HG03066 (cell line): ENCODE results near the gene LGALS8.

Experiments used
- ATAC-seq: cut with Tn5 transposase; IDR thresholded peaks from one replicate; pipeline ENCODE4 v1.9.1; 2021; ENCODE audit warnings: low read depth; ENCODE audit not compliant: unreplicated experiment

Gene LGALS8

DNA sequence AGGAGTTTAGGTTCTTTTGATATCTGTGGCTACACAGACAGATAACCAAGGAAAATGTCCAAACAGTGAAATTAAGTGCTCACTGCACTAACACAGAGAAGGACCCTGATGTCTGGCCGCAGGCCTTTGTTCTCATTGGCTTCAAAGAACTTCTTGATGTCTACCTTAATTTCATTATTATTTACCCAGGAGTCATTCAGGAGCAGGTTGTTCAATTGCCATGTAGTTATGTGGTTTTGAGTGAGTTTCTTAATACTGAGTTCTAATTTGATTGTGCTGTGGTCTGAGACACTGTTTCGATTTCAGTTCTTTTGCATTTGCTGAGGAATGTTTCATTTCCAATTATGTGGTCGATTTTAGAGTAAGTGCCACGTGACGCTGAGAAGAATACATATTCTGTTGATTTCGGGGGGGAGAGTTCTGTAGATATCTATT is 15.2 kb upstream of the LGALS8 start:
- peak; percentile 57 for ATAC-seq

DNA sequence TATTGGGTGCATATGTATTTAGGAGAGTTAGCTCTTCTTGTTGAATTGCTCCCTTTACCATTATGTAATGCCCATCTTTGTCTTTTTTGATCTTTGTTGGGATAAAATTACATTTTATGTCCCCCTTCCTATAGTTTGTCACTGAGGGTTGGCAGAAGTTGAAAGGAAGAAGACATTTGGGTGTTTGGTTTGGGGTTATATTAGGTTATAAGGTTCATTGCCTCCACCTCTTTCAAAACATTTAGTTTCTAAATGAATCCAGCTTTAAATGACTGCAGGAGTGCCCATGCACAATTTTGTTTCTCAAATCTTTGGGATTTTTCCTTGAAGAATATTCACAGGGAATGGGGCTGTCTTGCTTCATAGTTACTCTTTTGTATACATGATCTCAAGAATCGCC is 14.6 kb upstream of the LGALS8 start:
- no peak for ATAC-seq

DNA sequence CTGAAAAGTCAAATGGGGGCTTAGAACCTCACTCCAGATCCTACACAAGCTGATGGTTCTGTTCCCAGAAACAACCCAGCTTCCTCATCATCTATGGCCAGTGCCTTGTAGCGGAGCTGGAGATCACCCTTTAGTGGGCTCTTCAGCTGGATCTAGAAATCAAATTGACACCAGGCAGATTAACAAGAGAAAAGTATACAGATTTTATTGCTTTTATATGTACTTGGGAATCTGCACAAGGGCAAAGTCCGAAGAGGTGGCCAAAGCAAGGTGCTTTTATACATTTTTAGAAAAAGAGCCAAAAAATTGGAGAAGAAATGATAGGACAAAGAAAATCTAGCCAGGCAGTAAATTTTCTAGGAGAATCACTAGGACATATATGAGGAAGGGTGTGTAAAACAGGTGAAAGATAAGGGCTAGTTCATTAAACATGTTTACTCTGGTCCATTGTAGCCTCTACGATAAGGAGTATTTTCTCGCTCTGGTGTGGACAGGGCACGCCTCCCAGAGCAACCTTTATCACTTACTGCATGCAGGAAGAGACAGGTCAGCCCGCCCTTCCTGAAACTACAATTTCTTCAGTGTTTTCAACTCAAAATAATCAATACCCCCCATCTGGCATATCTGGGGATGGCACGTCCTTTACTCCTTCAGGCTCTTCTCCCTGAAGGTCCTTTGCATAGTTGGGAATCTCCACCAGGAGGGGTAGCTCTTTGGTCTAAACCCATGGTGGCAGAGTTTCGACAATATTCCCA is 14.0 kb upstream of the LGALS8 start:
- ATAC-seq = no peak

DNA sequence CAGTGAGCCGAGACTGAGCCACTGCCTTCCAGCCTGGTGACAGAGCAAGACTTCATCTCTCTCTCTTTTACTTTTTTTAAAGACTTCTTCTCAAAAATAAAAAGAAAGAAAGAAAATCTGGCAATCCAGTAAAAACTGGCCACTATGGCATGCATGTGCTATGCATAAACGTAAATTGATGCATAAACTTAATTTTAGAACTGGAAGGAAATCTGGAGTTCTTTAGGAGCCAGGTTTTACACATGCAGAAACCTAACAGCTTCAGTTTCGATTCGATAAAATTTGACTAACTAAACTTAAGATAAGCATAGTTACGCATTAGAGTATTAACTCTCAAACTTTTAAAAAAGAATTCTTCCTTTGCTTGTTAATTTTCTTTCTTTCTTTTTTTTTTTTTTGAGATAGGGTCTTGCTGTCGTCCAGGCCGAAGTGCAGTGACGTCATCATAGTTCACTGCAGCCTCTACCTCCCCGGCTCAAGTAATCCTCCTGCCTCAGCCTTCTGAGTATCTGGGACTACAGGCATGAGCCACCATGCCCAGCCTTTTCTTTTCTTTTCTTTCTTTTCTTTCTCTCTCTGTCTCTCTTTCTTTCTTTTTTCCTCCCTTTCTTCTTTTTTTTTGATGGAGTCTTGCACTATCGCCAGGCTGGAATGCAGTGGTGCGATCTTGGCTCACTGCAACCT is 11.9 kb upstream of the LGALS8 start:
- ATAC-seq = no peak

DNA sequence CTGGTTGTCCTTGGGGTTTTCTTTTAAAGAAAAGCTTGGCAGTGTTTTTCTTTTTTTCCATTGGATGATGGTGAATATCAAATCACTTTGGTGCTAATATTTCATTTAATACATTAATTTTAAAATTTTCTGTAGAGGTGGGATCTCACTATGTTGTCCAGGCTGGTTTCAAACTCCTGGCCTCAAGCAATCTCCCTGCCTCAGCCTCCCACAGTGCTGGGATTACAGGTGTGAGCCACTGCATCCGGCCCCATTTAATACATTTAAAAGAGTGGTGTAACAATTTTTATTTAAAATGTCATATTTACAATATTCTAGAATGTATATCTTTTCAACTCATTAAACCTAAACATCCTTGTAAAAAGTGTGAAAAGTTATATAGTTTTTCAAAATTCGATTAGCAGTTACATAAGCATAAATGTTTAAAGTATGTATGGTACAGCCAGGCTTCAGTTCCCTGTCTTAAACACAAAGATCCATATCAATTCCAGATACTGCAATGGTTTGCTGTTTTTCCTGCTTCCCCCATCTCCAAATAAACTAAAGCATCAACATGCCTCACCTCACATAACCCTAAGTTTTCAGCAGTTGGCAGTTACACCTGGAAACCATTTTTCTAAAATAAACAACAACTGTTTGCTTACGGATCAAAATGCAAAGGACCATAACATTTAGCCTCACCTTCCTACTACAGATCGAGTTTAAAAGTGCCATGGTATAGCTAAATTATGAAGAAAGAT is 8.9 kb upstream of the LGALS8 start:
- ATAC-seq = no peak

DNA sequence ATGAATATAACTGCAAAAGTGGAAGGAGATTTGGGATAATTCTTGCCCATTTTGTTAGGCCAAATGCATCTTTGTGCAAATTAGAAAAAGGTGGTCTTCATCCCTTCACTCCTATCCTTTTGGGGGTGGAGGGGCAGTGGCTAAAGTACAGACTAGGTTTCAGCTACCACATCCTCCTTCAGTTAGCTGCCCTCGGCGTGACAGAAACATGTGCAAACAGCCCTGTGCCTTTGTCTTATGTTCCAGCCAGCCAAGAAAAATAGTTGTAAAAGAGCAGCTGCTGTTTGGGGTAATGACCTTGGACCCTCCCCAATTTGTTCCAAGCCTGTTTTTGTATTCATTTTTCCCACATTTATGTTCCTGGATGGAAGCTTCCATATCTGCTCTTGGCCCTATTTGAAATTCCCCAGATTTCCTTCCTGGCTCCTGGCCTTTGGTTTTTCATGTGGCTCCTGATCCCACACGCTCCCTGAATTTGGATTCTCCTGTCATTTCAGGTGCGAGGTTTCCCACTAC is 8.3 kb upstream of the LGALS8 start:
- ATAC-seq = no peak

DNA sequence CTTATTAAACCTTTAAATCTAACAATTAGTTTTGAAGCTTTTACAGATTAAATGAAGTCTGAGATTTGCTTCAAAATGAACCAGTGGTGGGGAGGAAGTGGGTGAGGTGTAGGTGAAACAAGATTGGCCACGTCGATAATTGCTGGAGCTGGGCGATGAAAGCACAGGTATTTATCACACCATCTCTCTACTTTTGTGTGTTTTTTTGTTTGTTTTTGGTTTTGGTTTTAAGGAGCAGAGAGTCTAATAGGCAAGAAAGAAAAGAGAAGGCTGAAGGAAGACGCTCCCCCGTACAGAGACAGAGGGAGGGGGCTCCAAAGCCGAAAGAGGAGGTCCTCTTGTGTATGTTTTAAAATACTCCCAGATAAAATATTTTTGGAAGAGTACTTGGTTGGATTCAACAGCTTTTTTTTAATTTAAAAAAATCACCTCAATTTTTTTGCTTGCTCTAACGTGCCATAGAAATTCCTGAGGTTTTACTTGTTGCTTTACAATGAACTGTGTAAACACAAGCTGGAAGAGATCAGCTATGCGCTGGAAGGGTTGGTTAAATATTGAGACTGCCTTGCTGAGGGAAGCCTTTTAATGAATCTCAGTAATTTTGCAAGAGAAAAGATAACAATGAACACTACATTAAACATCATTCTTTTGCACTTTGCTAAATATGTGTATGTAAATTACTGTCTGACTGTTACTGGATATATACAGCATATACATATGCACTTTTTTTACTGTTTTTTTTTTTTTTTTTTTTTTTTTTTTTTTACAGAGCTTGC is 6.7 kb upstream of the LGALS8 start:
- no peak for ATAC-seq

DNA sequence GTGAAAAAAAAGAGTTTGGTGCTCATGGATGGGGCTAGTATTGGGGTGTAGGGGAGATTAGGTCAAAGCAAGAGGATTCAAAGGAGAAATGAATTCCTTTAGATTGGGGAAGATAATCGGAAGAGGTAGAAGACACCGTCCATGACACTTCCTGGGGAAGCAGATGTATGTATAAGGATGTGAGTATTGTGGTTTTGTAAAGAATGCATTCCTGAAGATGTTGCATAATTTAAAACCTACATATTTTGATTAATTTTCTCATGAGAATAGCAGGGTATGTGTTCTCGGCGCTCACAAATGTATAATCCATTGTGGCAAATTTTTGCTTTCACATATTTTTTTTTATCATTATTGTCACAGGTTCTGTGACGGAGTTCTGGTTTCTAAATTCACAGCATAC is 5.5 kb upstream of the LGALS8 start:
- no peak for ATAC-seq

DNA sequence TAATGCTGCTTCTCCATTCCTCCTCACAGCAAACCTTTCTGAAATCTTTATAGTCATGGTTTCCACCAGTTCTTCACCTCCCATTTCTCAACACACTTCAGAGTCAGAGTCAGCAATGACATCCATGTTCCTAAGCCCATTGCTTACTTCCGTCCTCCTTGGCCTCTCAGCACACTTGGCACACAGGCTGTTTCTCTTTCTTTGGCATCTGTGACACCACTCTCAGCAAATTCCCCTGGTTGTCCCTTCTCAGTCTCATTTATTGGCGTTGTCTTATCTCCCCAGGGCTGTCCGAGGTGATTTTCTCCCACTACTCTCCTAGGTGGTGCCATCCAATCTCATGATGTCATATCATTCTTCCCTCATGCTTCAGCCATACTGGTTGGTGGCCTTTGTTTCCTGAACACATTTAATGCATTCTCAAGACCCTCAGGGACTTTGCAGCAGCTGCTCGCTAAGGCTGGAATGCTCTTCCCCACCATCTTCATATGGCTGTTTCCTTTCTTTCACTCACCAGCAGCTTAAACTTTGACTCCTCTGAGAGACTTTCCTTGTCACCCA is 3.3 kb upstream of the LGALS8 start:
- no peak for ATAC-seq

DNA sequence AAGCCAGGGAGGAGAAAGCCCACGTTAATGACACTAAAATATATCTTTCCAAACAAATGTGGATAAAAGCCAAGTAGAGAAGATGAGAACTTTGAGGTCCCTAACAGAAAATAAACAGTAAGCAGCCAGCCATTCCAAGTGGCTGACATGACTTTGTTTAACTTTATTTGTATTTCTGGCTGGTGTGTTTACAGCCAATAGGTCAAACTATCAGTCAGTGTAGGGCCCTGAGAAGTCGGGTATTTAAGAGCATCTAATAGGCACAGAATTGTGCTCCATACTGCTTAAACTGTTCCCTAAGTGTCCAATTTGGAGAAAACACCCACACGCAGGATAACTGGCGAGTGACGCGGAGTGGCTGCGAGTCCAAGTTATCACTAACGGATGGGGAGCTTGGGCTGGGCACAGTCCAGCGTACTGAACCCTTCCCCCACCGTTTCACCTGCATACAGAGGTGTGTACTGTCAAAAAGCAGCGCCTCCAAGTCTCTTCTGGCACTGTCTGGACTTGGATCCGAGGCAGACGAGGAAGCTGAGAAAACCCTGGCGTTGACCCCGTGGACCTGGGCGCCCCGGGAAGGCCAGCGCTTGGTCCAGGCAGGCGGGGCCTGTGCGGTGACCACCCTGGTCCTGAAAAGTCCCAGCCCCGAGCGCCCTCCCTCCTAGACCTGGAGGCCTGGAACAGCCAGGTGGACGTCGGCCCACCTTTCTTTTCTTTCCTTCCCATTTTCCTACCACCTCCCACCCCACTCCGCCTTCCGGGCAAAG is 662 bp upstream of the LGALS8 start:
- ATAC-seq = peak; percentile 7

DNA sequence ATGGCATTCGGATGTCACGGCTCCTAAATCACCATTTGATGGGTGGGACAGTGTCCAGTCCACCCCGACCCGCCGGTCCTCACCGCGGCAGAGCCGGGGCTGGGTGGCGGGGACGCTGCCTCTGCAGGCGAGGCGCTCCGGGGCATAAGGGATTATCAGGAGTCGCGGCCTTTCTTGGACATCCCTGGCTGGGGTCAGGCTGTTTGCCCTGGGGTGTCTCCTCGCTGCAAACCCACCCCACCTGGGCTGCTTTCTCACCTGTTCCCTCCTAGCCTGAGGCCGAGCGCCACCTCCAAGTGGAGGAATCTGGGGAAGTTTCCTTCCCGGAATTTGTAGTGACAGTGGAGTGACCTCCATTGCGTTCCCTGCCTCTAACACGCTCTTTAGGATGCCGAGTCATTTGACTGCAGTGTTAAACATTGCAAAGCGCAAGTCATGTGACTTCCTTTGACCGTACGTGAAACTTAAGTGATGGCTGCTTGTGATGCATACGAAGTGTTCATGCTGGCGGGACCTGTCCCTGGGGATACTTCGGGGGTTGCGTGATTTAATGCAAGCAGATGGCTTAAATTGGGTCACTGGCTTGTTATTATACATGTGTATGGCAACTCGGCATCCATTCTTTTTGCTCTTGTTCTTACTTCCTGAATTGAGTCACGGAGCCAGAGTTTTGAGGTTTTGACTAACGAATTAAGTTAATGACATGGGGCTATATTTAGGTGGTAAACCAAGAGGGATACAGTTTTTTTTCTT is 536 bp downstream of the LGALS8 start:
- peak; percentile 87 for ATAC-seq

DNA sequence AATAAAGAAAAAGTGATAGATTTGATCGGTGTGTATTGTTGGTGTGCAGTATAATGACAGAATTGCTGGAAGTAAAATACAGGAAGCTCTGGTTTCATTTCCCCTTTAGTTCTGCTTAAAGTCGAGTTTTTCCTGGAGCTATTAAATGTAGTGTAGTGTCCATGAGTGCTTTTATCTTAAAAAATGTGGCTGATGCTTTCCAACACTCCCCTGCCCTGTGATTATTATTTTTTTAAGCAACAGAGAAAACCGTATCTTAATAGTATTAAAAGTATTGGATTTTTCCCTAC is 1.1 kb downstream of the LGALS8 start:
- ATAC-seq = peak; percentile 8

DNA sequence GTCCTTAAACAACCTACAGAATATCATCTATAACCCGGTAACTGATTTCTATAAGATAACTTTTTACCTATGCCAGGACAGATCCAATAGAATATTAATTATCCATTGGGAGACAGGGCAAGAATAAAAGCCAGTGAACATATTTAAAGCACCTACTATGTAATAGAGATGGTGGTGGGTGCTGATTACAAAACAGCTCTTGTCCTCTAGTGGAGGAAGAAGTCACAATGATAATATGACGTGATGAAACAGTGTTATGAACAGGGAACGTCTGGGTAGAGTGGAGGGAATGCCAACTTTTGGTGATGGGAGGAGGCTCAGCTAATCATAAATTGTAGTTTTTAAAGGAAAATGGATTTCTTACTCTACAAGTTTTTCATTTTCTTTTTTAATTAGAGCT is 2.3 kb downstream of the LGALS8 start:
- no peak for ATAC-seq

DNA sequence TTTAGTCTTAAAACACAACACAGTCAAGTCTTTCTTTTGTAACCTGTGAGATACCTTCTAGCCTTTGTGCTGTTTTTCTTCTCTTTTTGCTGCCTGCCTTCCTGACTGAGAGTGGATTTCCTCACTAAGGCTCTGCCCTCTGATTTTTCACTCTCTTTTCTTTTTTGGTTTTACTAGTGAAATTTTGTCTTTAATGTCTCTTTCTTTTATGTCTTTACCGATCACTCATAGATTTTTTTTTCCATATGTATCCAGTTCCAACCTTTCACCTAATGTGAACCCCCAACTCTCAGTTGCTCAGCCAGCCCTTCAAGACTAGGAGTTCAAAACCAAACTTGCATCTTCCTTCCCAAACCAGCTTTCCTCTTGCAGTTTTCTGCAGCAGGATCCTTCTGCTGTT is 6.5 kb downstream of the LGALS8 start:
- no peak for ATAC-seq

DNA sequence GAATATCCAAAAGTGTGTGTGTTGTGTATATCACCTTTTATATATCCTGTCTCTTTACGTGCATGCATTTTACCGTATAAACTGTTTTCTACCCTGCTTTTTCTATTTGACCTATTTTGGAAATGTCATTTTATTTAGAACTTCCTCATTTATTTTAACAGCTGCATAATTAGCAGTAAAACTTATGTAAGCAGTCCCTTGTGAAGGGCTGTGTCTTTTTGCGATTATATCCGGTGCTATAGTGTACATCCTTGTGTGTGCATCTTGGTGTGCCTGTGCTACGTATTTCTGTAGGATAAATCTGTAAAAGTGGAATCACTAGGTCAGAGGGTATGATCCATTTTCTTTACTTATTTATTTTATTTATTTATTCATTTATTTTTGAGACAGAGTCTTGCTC is 7.2 kb downstream of the LGALS8 start:
- ATAC-seq = no peak

DNA sequence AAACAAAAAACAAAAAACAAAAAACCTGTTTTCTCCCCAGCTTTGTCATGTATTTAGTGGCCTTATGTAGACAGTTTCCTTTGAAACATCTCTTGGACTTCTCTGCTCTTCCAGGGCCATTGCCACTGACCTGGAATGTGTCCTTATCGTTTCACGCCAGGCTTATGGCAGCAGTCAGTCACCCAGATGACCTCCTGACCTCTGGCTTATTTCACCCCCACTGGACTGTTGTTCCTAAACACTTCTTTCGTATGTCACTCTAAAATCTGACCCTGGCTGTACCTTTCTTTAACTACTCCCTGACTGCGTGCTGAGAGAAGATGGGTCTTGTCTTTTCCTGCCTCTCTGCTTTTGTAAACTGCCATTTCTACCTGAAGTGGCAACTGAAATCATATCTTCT is 9.1 kb downstream of the LGALS8 start:
- ATAC-seq = no peak

DNA sequence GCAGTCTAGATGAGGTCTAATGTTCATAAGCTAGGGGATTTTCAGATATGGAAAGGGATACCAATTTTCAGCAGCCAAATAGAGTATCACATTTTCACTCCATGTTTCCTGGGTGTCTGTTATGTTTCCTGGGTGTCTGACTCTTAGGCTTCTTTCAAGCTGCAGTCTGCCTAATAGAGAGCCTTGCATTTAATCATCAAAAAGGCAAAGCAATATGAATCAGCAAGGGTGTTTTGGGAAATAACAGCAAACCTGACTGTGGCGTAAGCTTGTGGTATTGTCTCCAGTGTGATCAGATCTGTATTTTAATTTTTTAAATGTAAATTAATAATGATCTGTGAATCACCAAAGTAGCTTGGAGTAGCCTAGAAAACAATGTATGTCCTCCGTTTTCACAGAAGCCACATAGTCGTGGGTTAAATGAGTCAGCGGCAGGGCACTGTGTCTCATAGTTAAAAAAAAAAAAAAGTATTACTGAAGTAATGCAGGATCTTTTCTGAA is 10.4 kb downstream of the LGALS8 start:
- ATAC-seq = no peak

DNA sequence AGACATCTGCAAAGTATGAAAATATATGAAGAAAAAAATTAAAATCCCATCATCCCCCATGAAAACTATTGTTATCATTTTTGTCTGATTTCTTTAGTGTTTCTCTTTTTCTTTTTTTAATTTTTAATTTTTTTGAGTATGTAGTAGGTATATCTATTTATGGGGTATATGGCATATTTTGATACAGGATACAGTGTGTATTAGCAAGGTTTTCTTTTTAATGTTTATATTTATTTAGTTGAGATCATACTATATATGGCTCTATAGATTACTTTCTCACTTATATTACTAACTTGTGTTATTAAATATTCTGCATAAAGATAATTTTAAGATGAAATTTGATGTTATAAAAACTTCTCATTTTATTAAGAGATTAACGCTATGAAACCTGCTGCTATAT is 11.4 kb downstream of the LGALS8 start:
- ATAC-seq = no peak

DNA sequence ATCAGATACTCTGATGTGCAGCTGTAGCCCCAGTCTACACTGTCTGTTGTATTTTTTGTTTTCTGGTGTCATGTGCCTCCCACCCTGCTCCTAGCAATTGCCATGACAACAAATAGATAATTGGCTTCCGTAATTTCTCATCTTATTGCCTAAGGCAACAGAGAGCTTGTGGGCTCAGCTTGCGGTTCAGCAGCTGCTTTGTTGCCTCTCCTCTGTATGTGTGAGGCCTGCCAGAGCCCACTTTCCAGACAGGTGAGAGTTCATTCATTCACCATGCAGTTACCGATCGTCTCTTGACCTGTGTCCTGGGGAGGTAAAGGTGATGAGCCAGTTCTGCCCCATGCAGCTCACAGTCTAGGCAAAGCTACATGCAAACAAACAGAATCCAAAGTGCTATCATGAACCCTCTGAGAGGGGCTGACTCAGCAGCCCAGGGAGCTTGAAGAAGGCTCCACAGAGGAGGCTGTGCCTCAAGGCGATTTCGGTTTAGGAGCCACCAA is 11.9 kb downstream of the LGALS8 start:
- ATAC-seq = no peak
